GM19468 (cell line): ENCODE measurements around the gene VTCN1.
"Not testable (repeated sequence)": the region's sequence is repeated elsewhere in the genome, so short reads cannot be mapped to it uniquely, and the experiment has no call there.

Experiments
- ATAC-seq: cut with Tn5 transposase; IDR thresholded peaks from one replicate; pipeline ENCODE4 v1.9.1; 2021; ENCODE audit warnings: mild to moderate bottlenecking, moderate library complexity, moderate number of reproducible peaks; ENCODE audit not compliant: unreplicated experiment; ENCODE audit errors: extremely low read depth

Gene VTCN1

GRCh38 chr1:117130526-117130925, 80.2 kb downstream of the VTCN1 start:
- ATAC-seq: no peak

- no peak for ATAC-seq
Observed at GRCh38 chr1:117128323-117129079, 82.2 kb downstream of the VTCN1 start.

- no peak for ATAC-seq
Observed at GRCh38 chr1:117127795-117128194, 82.9 kb downstream of the VTCN1 start.

GRCh38 chr1:117124661-117125060, 86.1 kb downstream of the VTCN1 start:
- no peak for ATAC-seq

- ATAC-seq: no peak
Observed at GRCh38 chr1:117123274-117123673, 87.5 kb downstream of the VTCN1 start.

- no peak for ATAC-seq
Observed at GRCh38 chr1:117122330-117123025, 88.2 kb downstream of the VTCN1 start.

GRCh38 chr1:117121589-117122329, 89.0 kb downstream of the VTCN1 start, which contains the start of gene TRIM45:
Gene TRIM45 (minus strand): TSS chr1:117121749. CDS start chr1:117121201, 548 bp downstream.
- ATAC-seq: peak; percentile 80

GRCh38 chr1:117120774-117121588, 89.7 kb downstream of the VTCN1 start:
- ATAC-seq: no peak

- not testable (repeated sequence) for ATAC-seq
Observed at GRCh38 chr1:117119144-117119543, 91.6 kb downstream of the VTCN1 start.

- ATAC-seq: no peak
Observed at GRCh38 chr1:117118137-117118536, 92.6 kb downstream of the VTCN1 start.

- no peak for ATAC-seq
Observed at GRCh38 chr1:117117697-117118096, 93.0 kb downstream of the VTCN1 start.

- ATAC-seq: no peak
Observed at GRCh38 chr1:117116784-117117130, 94.0 kb downstream of the VTCN1 start.

- ATAC-seq: no peak
Observed at GRCh38 chr1:117116090-117116783, 94.5 kb downstream of the VTCN1 start.

GRCh38 chr1:117114877-117115276, 95.8 kb downstream of the VTCN1 start:
- no peak for ATAC-seq

GRCh38 chr1:117113199-117113598, 97.5 kb downstream of the VTCN1 start:
- ATAC-seq: no peak

- no peak for ATAC-seq
Observed at GRCh38 chr1:117112047-117112717, 98.5 kb downstream of the VTCN1 start.

GRCh38 chr1:117110774-117111173, 100.0 kb downstream of the VTCN1 start:
- ATAC-seq: no peak

GRCh38 chr1:117107364-117107763, 103.4 kb downstream of the VTCN1 start:
- ATAC-seq: no peak

GRCh38 chr1:117106478-117106877, 104.2 kb downstream of the VTCN1 start:
- ATAC-seq: no peak
